OCI-LY7 (cell line): ENCODE measurements around the gene RNF123. TPM values are rescaled to one million over a fixed set of nuclear protein-coding genes. Genes with fewer than 3 reads are reported as not detected.

Experiments used
- BruUV-seq: library from RNA; stranded (reverse); fragments of 400-500 nt; replicated peaks from 2 replicates; lab custom pipeline; 2021; lab: Mats Ljungman, UMichigan
- CTCF ChIA-PET: fragments of 300-600 bp; sonication (Branson Sonifier 250); formaldehyde crosslinking; loops from one replicate; lab custom pipeline; 2022; ENCODE audit warnings: antibody characterized with exemption; ENCODE audit not compliant: unreplicated experiment; lab: Charles Lee
- POLR2A ChIA-PET: fragments of 300-600 bp; sonication (Branson Sonifier 250); formaldehyde crosslinking; loops from one replicate; lab custom pipeline; 2022; ENCODE audit warnings: antibody characterized with exemption; lab: Charles Lee
- DNase-seq: peaks from one replicate; pipeline ENCODE4 v3.0.0-alpha.2; 2015; ENCODE audit warnings: low spot score
- H2AFZ ChIP-seq: fragments of 200-600 bp; sonication (generic), shearing (Covaris generic); 2 replicates; pipeline ENCODE4 v1.6.1; 2014; ENCODE audit warnings: mild to moderate bottlenecking, antibody characterized with exemption, low read length, moderate library complexity
- H3K27ac ChIP-seq: fragments of 200-600 bp; sonication (generic); 2 replicates; pipeline ENCODE4 v1.5.1; 2014; ENCODE audit warnings: mixed run types, low read depth, mild to moderate bottlenecking, moderate library complexity, low read length, inconsistent platforms; ENCODE audit not compliant: poor library complexity, severe bottlenecking
- H3K36me3 ChIP-seq: fragments of 200-600 bp; sonication (generic); 2 replicates; pipeline ENCODE4 v1.6.1; 2014; ENCODE audit warnings: mild to moderate bottlenecking, antibody characterized with exemption, low read length, moderate library complexity, mixed read lengths; ENCODE audit not compliant: insufficient read depth
- H3K4me1 ChIP-seq: fragments of 200-600 bp; sonication (generic); 2 replicates; pipeline ENCODE4 v1.5.1; 2014; ENCODE audit warnings: mild to moderate bottlenecking, low read length; ENCODE audit not compliant: insufficient read depth, poor library complexity, severe bottlenecking
- H3K4me2 ChIP-seq: fragments of 200-600 bp; sonication (generic); 2 replicates; pipeline ENCODE4 v1.6.1; 2014; ENCODE audit warnings: mild to moderate bottlenecking, low read length
- H3K4me3 ChIP-seq: fragments of 200-600 bp; sonication (generic); 2 replicates; pipeline ENCODE4 v1.5.1; 2014; ENCODE audit warnings: mild to moderate bottlenecking, low read depth, low read length; ENCODE audit not compliant: poor library complexity, severe bottlenecking
- H3K79me2 ChIP-seq: fragments of 200-600 bp; sonication (generic); 2 replicates; pipeline ENCODE4 v1.6.1; 2016; ENCODE audit warnings: low read depth, mild to moderate bottlenecking, low read length, moderate library complexity, mixed read lengths; ENCODE audit not compliant: insufficient read depth
- H3K9me2 ChIP-seq: fragments of 200-600 bp; sonication (generic); 2 replicates; pipeline ENCODE4 v1.6.1; 2016; ENCODE audit warnings: mild to moderate bottlenecking, low read length, mixed read lengths; ENCODE audit not compliant: insufficient read depth
- H3K9me3 ChIP-seq: fragments of 200-600 bp; sonication (generic); 2 replicates; pipeline ENCODE4 v1.6.1; 2014; ENCODE audit warnings: mild to moderate bottlenecking, mixed run types, low read length, mixed read lengths
- H4K20me1 ChIP-seq: fragments of 200-600 bp; sonication (generic); 2 replicates; pipeline ENCODE4 v1.6.1; 2014; ENCODE audit warnings: mild to moderate bottlenecking, antibody characterized with exemption, low read length, moderate library complexity, mixed read lengths; ENCODE audit not compliant: insufficient read depth
- CTCF ChIP-seq: fragments of 200-600 bp; sonication (generic); conservative IDR thresholded peaks from 2 replicates; pipeline ENCODE4 v1.5.1; 2014; ENCODE audit warnings: mild to moderate bottlenecking, antibody characterized with exemption, low read length, moderate library complexity, mixed read lengths
- EZH2phosphoT487 ChIP-seq: fragments of 200-600 bp; sonication (generic); IDR thresholded peaks from 2 replicates; pipeline ENCODE4 v1.6.1; 2018; ENCODE audit warnings: low read depth, borderline replicate concordance, mild to moderate bottlenecking, mixed run types, antibody characterized with exemption, low read length, moderate library complexity, mixed read lengths
- intact Hi-C: fragments of 100-400 bp; cut with micrococcal nuclease; formaldehyde crosslinking; loops from one replicate; pipeline ENCODE4 v1.10.0; 2022; ENCODE audit not compliant: unreplicated experiment
- total RNA-seq, 2 experiments: library from RNA; depleted of rRNA in 1 of 2; stranded (reverse); fragments of >200 nt in 1 of 2; shearing (Covaris generic) in 1 of 2; gene quantifications; 2 replicates each; pipeline ENCODE4 v1.2.3, GENCODE V29; 2014 to 2022

Gene RNF123
- total RNA-seq, 2 experiments from 2014 or later: 20.8 to 48.4 TPM

- peaks cover 8% of the 10 kb centered on the region; the same call in 1 of the 2 replicates for H3K79me2 ChIP-seq
- H2AFZ ChIP-seq: no peak overlapping the region
- H3K4me3 ChIP-seq: no peak overlapping the region
- intact Hi-C loops: loop anchor here (2.0 kb wide), 2 partner anchors 205 to 655 kb away; partner anchors contain the start of gene DAG1
- no peak overlapping the region for H3K27ac ChIP-seq
- H3K4me2 ChIP-seq: no peak overlapping the region
- no peaks in the 10 kb centered on the region for H4K20me1 ChIP-seq
- BruUV-seq: TSS peak; percentile 54
- no peak for TF ChIP-seq EZH2phosphoT487
- no peak for TF ChIP-seq CTCF
- ChIA-PET POLR2A (interaction anchor here (0.6 kb wide), 1 partner anchor 413 kb away, joined by 3 read pairs; no protein-coding TSS in a partner anchor), CTCF (no interaction called here)
- peaks cover 52% of the 10 kb centered on the region for H3K36me3 ChIP-seq
- no peaks in the 10 kb centered on the region for H3K9me3 ChIP-seq
- no peaks in the 10 kb centered on the region for H3K9me2 ChIP-seq
- peaks cover 17% of the 10 kb centered on the region for H3K4me1 ChIP-seq
- DNase-seq: no peak
Measured at GRCh38 chr3:49675912-49676311, 13.4 kb upstream of the RNF123 start.

- ChIA-PET POLR2A (no interaction called here), CTCF (no interaction called here)
- no peaks in the 10 kb centered on the region for H3K4me1 ChIP-seq
- no TSS peak for BruUV-seq
- no peak overlapping the region for H3K4me3 ChIP-seq
- no peaks in the 10 kb centered on the region for H3K9me2 ChIP-seq
- H3K36me3 ChIP-seq: peaks cover 80% of the 10 kb centered on the region
- H3K79me2 ChIP-seq: no peaks in the 10 kb centered on the region
- no peak overlapping the region for H2AFZ ChIP-seq
- H3K9me3 ChIP-seq: no peaks in the 10 kb centered on the region
- no peaks in the 10 kb centered on the region for H4K20me1 ChIP-seq
- intact Hi-C loops: no loop called here
- TF ChIP-seq CTCF (no peak), EZH2phosphoT487 (no peak)
- no peak overlapping the region for H3K27ac ChIP-seq
- no peak for DNase-seq
- H3K4me2 ChIP-seq: no peak overlapping the region
Measured at GRCh38 chr3:49680493-49681231, 8.7 kb upstream of the RNF123 start.

GRCh38 chr3:49681232-49681522 is 8.2 kb upstream of the RNF123 start:
- Histone ChIP-seq H2AFZ (no peak overlapping the region), H3K4me3 (no peak overlapping the region), H3K4me2 (no peak overlapping the region), H3K27ac (no peak overlapping the region), H3K4me1 (no peaks in the 10 kb centered on the region), H4K20me1 (no peaks in the 10 kb centered on the region), H3K79me2 (no peaks in the 10 kb centered on the region), H3K36me3 (peaks cover 75% of the 10 kb centered on the region), H3K9me2 (no peaks in the 10 kb centered on the region), H3K9me3 (no peaks in the 10 kb centered on the region)
- intact Hi-C loops: no loop called here
- BruUV-seq: no TSS peak
- POLR2A ChIA-PET: no interaction called here
- CTCF ChIA-PET: no interaction called here
- DNase-seq: no peak
- no peak for TF ChIP-seq EZH2phosphoT487
- no peak for TF ChIP-seq CTCF
